ENCODE measurements around the gene CNTN1.

DNA sequence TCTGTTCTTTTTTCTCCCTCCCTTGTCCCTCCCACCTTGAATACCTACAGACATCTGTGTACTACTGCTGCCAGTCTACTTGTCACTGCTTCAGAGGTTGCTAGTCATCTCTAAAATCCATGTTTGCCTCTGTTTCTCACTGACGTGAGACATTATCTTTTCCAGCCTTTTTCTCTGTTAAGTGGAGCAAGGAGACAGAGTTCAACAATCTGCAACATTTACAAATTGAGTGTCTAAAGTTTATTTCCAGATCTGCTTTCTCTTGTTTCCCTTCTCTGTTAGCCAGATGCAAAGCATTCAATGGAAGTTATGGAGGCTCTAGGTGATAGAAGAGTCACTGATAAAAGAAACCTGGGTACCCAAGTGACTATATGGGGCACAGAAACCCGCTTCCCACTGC is 47.5 kb upstream of the CNTN1 start:
- TF ChIP-seq, protein P1, sequence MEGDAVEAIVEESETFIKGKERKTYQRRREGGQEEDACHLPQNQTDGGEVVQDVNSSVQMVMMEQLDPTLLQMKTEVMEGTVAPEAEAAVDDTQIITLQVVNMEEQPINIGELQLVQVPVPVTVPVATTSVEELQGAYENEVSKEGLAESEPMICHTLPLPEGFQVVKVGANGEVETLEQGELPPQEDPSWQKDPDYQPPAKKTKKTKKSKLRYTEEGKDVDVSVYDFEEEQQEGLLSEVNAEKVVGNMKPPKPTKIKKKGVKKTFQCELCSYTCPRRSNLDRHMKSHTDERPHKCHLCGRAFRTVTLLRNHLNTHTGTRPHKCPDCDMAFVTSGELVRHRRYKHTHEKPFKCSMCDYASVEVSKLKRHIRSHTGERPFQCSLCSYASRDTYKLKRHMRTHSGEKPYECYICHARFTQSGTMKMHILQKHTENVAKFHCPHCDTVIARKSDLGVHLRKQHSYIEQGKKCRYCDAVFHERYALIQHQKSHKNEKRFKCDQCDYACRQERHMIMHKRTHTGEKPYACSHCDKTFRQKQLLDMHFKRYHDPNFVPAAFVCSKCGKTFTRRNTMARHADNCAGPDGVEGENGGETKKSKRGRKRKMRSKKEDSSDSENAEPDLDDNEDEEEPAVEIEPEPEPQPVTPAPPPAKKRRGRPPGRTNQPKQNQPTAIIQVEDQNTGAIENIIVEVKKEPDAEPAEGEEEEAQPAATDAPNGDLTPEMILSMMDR (IDR thresholded peaks at IDR 0.05), result no peak
- TF ChIP-seq POLR2A (IDR thresholded peaks at IDR 0.05; ENCODE audit: low read depth), result no peak
